CD14-positive monocyte (primary cell): ENCODE measurements around the gene TMEM185A. TPM values are rescaled to one million over a fixed set of nuclear protein-coding genes. Genes with fewer than 3 reads are reported as not detected.
"Not testable (repeated sequence)": the region's sequence is repeated elsewhere in the genome, so short reads cannot be mapped to it uniquely, and the experiment has no call there.

ENCODE experiments used
- DNase-seq, 3 donors: peaks; one replicate each; pipeline ENCODE4 v3.0.0-alpha.2; 2011 to 2022
- H2AFZ ChIP-seq: 2 replicates; pipeline ENCODE4 v1.6.0; 2012; ENCODE audit warnings: mild to moderate bottlenecking, low read depth, low read length, inconsistent platforms; ENCODE audit not compliant: insufficient read depth, poor library complexity, severe bottlenecking
- H3K27ac ChIP-seq, 2 donors: 1 replicate in 1 of 2; 2 replicates in 1 of 2; pipeline ENCODE4 v1.5.1; 2012 to 2013; ENCODE audit warnings: low read length in 2 of 2, control low read depth in 1 of 2, inconsistent platforms in 1 of 2, low read depth in 1 of 2, mild to moderate bottlenecking in 1 of 2
- H3K27me3 ChIP-seq, 2 donors: one replicate each; pipeline versions ENCODE4 v1.6.0 to v1.6.1; 2011 to 2013; ENCODE audit warnings: low read length in 2 of 2; ENCODE audit not compliant: control insufficient read depth in 2 of 2, insufficient read depth in 2 of 2
- H3K36me3 ChIP-seq, 2 donors: replicated peaks in 1 of 2; 1 replicate in 1 of 2; 2 replicates in 1 of 2; pipeline versions ENCODE4 v1.5.1 to v1.6.1; 2012 to 2013; ENCODE audit warnings: low read length in 2 of 2, control low read depth in 1 of 2, inconsistent platforms in 1 of 2, mild to moderate bottlenecking in 1 of 2; ENCODE audit not compliant: insufficient read depth in 2 of 2, control insufficient read depth in 1 of 2
- H3K4me1 ChIP-seq, 2 donors: 1 replicate in 1 of 2; 2 replicates in 1 of 2; pipeline versions ENCODE4 v1.5.1 to v1.6.1; 2012 to 2013; ENCODE audit warnings: low read length in 2 of 2, control low read depth in 1 of 2, inconsistent platforms in 1 of 2, mild to moderate bottlenecking in 1 of 2, moderate library complexity in 1 of 2; ENCODE audit not compliant: insufficient read depth in 2 of 2, control insufficient read depth in 1 of 2
- H3K4me2 ChIP-seq: replicated peaks from 2 replicates; pipeline ENCODE3; 2012; ENCODE audit warnings: low read length, moderate library complexity, mild to moderate bottlenecking; ENCODE audit not compliant: poor library complexity, severe bottlenecking; ENCODE audit errors: extremely low read depth
- H3K4me3 ChIP-seq, 3 experiments: fragments of 200-600 bp in 1 of 3; sonication (generic) in 1 of 3; replicated peaks in 1 of 3; 1 replicate in 2 of 3; 2 replicates in 1 of 3; pipeline ENCODE4 v1.5.1; 2011 to 2013; ENCODE audit warnings: low read length in 3 of 3, mild to moderate bottlenecking in 3 of 3, control low read depth in 2 of 3, low read depth in 2 of 3, inconsistent platforms in 1 of 3, moderate library complexity in 1 of 3
- H3K79me2 ChIP-seq: 2 replicates; pipeline ENCODE4 v1.6.0; 2012; ENCODE audit warnings: mild to moderate bottlenecking, control low read depth, inconsistent platforms, low read length, moderate library complexity; ENCODE audit not compliant: insufficient read depth
- H3K9ac ChIP-seq: 2 replicates; pipeline ENCODE4 v1.6.0; 2017; ENCODE audit warnings: low read length, mild to moderate bottlenecking; ENCODE audit not compliant: insufficient read depth, poor library complexity, severe bottlenecking
- H3K9me3 ChIP-seq, 2 donors: replicated peaks in 1 of 2; 1 replicate in 1 of 2; 2 replicates in 1 of 2; pipeline versions ENCODE4 v1.5.1 to v1.6.1; 2012 to 2013; ENCODE audit warnings: low read length in 2 of 2, control low read depth in 1 of 2; ENCODE audit not compliant: control insufficient read depth in 1 of 2, insufficient read depth in 1 of 2
- H4K20me1 ChIP-seq: 2 replicates; pipeline ENCODE4 v1.6.0; 2012; ENCODE audit warnings: mild to moderate bottlenecking, low read length, control low read depth, moderate library complexity; ENCODE audit not compliant: insufficient read depth
- H3K27ac Mint-ChIP-seq, 7 donors: one replicate each; pipeline ENCODE4 v1.8.0; 2020; ENCODE audit warnings: mild to moderate bottlenecking in 7 of 7, mixed read lengths in 7 of 7, moderate library complexity in 6 of 7, inconsistent platforms in 2 of 7
- H3K27me3 Mint-ChIP-seq, 3 donors: one replicate each; pipeline ENCODE4 v1.8.0; 2021 to 2022; ENCODE audit warnings: low read depth in 3 of 3, mild to moderate bottlenecking in 3 of 3, mixed read lengths in 3 of 3, moderate library complexity in 3 of 3, inconsistent platforms in 1 of 3
- H3K36me3 Mint-ChIP-seq, 2 donors: one replicate each; pipeline ENCODE4 v1.8.0; 2020; ENCODE audit warnings: mixed read lengths in 2 of 2, inconsistent platforms in 1 of 2, mild to moderate bottlenecking in 1 of 2
- H3K4me1 Mint-ChIP-seq: one replicate; pipeline ENCODE4 v1.8.0; 2020; ENCODE audit warnings: mild to moderate bottlenecking, mixed read lengths
- H3K4me3 Mint-ChIP-seq, 2 donors: one replicate each; pipeline ENCODE4 v1.8.0; 2020; ENCODE audit warnings: mild to moderate bottlenecking in 2 of 2, mixed read lengths in 2 of 2, moderate library complexity in 1 of 2
- H3K9me3 Mint-ChIP-seq, 7 donors: one replicate each; pipeline ENCODE4 v1.8.0; 2020 to 2022; ENCODE audit warnings: mixed read lengths in 7 of 7, mild to moderate bottlenecking in 6 of 7, moderate library complexity in 6 of 7, inconsistent platforms in 2 of 7
- WGBS: methylation state at CpG from one replicate; pipeline ENCODE4 v1.1.5; 2013; ENCODE audit warnings: missing lambda C conversion rate; ENCODE audit not compliant: insufficient coverage; 5-methylcytosine and 5-hydroxymethylcytosine counted together
- intact Hi-C, 2 donors: fragments of 100-400 bp; cut with micrococcal nuclease; formaldehyde crosslinking; loops; one replicate each; pipeline versions ENCODE4 v1.15.0 to v1.15.1; 2023
- polyA plus RNA-seq, 3 donors: library from polyadenylated mRNA; depleted of rRNA in 1 of 3; unstranded in 2 of 3; stranded (reverse) in 1 of 3; fragments of 300-500 nt in 2 of 3; fragments of >200 nt in 1 of 3; fragmentation: Illumina TruSeq in 2 of 3; gene quantifications; 1 replicate in 2 of 3; 2 replicates in 1 of 3; pipeline ENCODE4 v1.2.3, GENCODE V29; 2012 to 2021

Gene TMEM185A
- polyA plus RNA-seq, 3 donors = 9.1 to 12.8 (median 12.0) TPM

DNA sequence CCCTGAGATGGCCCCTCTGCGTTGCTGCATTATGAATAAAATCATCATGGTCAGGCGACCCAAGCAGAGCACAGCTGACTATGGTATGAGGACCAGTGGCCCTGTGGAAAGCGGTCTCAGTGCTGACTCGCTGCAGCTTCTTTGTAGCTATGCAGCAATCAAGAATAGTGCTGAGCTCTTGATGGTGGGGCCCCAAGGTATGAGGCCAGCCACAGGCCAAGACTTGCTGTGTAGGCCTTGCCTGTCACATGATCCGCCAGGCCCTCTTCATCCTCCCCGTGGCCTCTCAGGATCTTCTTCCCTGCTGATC, 79.7 kb downstream of the TMEM185A start:
- H3K9me3 Mint-ChIP-seq, H3K4me3 ChIP-seq, H3K36me3 ChIP-seq, intact Hi-C loops, H3K9ac ChIP-seq, H3K27ac ChIP-seq, H3K4me3 Mint-ChIP-seq, H3K4me1 Mint-ChIP-seq, DNase-seq, H3K4me2 ChIP-seq, H3K27me3 Mint-ChIP-seq, H3K4me1 ChIP-seq, H3K27me3 ChIP-seq, H4K20me1 ChIP-seq, H2AFZ ChIP-seq, H3K36me3 Mint-ChIP-seq, H3K27ac Mint-ChIP-seq, H3K9me3 ChIP-seq, H3K79me2 ChIP-seq: not testable (repeated sequence)
- WGBS = no CpG with 5 or more reads among the region's 6 CpGs

DNA sequence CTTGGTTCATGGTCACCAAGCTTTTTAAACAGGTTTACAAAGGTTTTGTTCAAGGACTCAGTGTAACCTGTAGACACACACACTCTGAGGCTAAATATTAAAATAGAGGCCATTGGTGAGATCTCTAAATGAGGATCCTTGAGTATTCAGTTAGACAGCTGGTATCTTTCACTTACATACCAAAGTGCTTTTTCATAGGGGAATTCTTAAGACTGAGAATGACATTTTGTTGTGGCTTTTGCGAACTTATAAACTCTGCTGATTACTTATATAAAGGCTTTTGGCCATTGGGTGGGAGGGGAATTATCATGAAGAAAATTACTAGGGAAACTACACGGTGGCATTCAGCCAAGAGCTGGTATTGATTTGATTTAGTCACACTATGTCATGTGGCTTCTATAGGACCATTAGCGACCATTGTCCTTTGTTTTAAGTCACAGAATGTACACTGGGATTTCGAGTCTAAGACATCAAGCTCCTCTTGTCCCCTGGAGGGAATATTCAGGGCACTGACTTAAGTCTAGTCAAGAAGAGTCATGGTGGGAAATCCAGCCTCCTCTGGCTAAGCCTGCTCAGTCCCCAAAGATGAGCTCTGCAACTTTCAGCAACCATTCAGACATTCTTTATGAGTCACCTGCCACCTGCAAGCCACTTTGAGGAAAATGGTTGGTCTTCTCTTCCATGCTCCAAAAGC, 80.2 kb downstream of the TMEM185A start:
- H3K4me3 ChIP-seq, H3K9me3 Mint-ChIP-seq, H3K36me3 ChIP-seq, H3K4me1 ChIP-seq, H3K4me3 Mint-ChIP-seq, intact Hi-C loops, H3K36me3 Mint-ChIP-seq, H3K27me3 Mint-ChIP-seq, H3K9ac ChIP-seq, H4K20me1 ChIP-seq, H3K9me3 ChIP-seq, H3K27ac Mint-ChIP-seq, H2AFZ ChIP-seq, DNase-seq, H3K27me3 ChIP-seq, H3K79me2 ChIP-seq, H3K4me1 Mint-ChIP-seq, H3K4me2 ChIP-seq, H3K27ac ChIP-seq: not testable (repeated sequence)
- no CpG with 5 or more reads among the region's 4 CpGs for WGBS

DNA sequence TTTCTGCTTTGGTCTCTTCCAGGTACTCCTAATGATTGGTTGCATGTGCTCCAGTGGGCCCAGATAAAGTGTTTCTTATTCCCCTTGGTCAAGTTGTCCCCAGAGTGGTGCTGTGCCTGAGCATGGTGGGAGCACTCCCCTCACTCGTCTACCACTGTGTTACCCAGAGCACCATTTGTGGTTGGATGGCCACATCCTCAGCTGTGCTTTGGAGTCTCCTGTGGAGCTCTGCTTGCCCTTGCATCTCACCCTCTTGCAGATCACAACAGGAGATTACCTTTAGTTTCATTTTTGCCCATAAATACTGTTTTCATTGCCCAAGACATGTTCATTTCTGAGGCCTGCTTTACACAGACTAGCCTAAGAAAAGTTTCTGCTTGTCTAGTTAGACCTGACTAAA, 81.1 kb downstream of the TMEM185A start:
- H3K9me3 ChIP-seq, H3K9ac ChIP-seq, H3K36me3 ChIP-seq, H3K27ac Mint-ChIP-seq, H2AFZ ChIP-seq, H3K9me3 Mint-ChIP-seq, H3K27me3 ChIP-seq, H3K4me3 ChIP-seq, H3K4me1 Mint-ChIP-seq, H3K36me3 Mint-ChIP-seq, H3K27ac ChIP-seq, H3K4me1 ChIP-seq, DNase-seq, intact Hi-C loops, H4K20me1 ChIP-seq, H3K79me2 ChIP-seq, H3K27me3 Mint-ChIP-seq, H3K4me3 Mint-ChIP-seq, H3K4me2 ChIP-seq: not testable (repeated sequence)
- WGBS = no CpG with 5 or more reads among the region's 1 CpG

DNA sequence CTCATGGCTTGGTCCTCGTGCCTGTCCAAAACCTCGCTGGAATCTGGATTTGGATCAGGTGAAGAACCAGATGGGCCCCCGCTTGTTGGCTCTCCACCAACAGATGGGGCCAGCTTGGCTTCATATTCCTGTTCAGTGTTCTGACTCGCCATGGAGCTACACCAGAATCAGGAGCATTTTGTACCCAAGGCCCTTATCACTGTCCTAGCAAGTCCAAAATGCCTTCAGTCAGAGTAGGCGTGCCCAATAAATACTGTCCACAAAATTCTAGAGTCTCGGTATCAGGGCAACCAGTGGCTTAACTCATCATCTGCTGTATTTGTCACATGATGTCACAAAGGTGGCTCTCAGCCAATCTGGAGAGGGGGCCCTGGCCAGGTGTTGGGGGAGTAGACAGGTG, 81.9 kb downstream of the TMEM185A start, which contains the start of gene HSFX3:
TSS of gene HSFX3 (minus strand) at position 224 of the 400 bp plus-strand sequence. CDS start at position 152, 72 bp downstream.
- H3K4me1 Mint-ChIP-seq, H3K4me3 ChIP-seq, H3K27ac Mint-ChIP-seq, H3K36me3 ChIP-seq, H3K9me3 Mint-ChIP-seq, DNase-seq, H3K27me3 Mint-ChIP-seq, intact Hi-C loops, H3K79me2 ChIP-seq, H2AFZ ChIP-seq, H3K9me3 ChIP-seq, H3K4me3 Mint-ChIP-seq, H3K27me3 ChIP-seq, H3K27ac ChIP-seq, H3K9ac ChIP-seq, H3K4me2 ChIP-seq, H3K4me1 ChIP-seq, H4K20me1 ChIP-seq: not testable (repeated sequence)
- H3K36me3 Mint-ChIP-seq = peaks cover 5 to 13% of the 10 kb centered on the region in 2 donors
- no CpG with 5 or more reads among the region's 6 CpGs for WGBS
